H1 (cell line): ENCODE results near the gene KRTAP10-3. TPM values are rescaled to one million over a fixed set of nuclear protein-coding genes. Genes with fewer than 3 reads are reported as not detected.

Source experiments
- MAFK ChIP-seq: IDR thresholded peaks from 2 replicates; pipeline ENCODE4 v1.6.1; 2012; ENCODE audit warnings: low read depth, mild to moderate bottlenecking, improper control_type of control experiment, low read length
- SIN3A ChIP-seq, 2 experiments: IDR thresholded peaks in 1 of 2; conservative IDR thresholded peaks in 1 of 2; 2 replicates each; pipeline ENCODE4 v1.6.1; 2011 to 2012; ENCODE audit warnings: low read length in 2 of 2, improper control_type of control experiment in 1 of 2, low read depth in 1 of 2, mild to moderate bottlenecking in 1 of 2
- TEAD4 ChIP-seq: IDR thresholded peaks from 2 replicates; pipeline ENCODE4 v1.6.1; 2012; ENCODE audit warnings: low read depth, low read length, inconsistent platforms, mixed read lengths
- ZNF274 ChIP-seq: IDR thresholded peaks from 2 replicates; pipeline ENCODE4 v1.7.0; 2012; ENCODE audit warnings: low read length, borderline replicate concordance; ENCODE audit errors: extremely low read depth
- polyA plus RNA-seq, 7 experiments: library from polyadenylated mRNA; depleted of rRNA in 3 of 7; stranded (reverse) in 5 of 7; unstranded in 2 of 7; fragments of >200 nt in 5 of 7; fragments of 200-250 nt in 2 of 7; gene quantifications; 1 replicate in 5 of 7; 2 replicates in 1 of 7; 4 replicates in 1 of 7; pipeline versions ENCODE4 v1.2.1 to v1.2.3, GENCODE V29; 2011 to 2013; ENCODE audit warnings: missing spikeins in 2 of 7, mixed read lengths in 2 of 7
- total RNA-seq: library from RNA; stranded (reverse); fragmentation: NEBNext Ultra II Directional; extraction: Animal tissue kit (Norgen Biotek cat#: 25700); gene quantifications from 2 replicates; pipeline ENCODE4 v1.2.1, GENCODE V29; 2021

The KRTAP10-3 gene
- total and polyA plus RNA-seq, 2 of the 8 experiments (the other 6 are each of a cell fraction or from before 2014, with no cell fraction given), result not detected

DNA sequence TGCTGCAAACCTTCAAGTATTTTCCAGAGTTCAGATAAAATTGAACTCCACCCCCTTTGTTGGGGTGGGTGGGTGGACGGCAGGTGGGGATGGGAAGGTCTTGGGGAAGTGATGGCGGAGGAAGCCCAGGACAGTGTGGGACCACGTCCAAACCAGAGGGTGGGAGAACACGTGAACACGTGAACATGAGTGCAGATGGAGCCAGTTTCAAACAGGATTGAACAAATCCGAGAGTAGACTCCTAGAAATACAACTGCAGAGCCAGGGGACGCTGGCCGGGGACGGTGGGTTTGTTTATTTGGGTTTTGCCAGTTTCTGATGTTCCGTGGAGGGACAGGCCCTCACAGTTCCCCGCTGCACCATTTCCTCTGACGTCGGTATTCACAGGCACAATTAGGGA is 10.2 kb downstream of the KRTAP10-3 start (continued):
- TF ChIP-seq ZNF274, result no peak
- TF ChIP-seq MAFK, result no peak
- TF ChIP-seq SIN3A (conservative IDR thresholded peaks at IDR 0.05 in 1 of 2, IDR thresholded peaks at IDR 0.05 in 1 of 2; ENCODE audit: low read depth in 1 of 2, low read length in 2 of 2), result no peak
- no peak for TF ChIP-seq TEAD4
